H1 (cell line): Measurements from ENCODE around the gene HNRNPH2. TPM values are rescaled to one million over a fixed set of nuclear protein-coding genes. Genes with fewer than 3 reads are reported as not detected.

Source experiments
- polyA plus RNA-seq, 7 experiments: library from polyadenylated mRNA; depleted of rRNA in 3 of 7; stranded (reverse) in 5 of 7; unstranded in 2 of 7; fragments of >200 nt in 5 of 7; fragments of 200-250 nt in 2 of 7; gene quantifications; 1 replicate in 5 of 7; 2 replicates in 1 of 7; 4 replicates in 1 of 7; pipeline versions ENCODE4 v1.2.1 to v1.2.3, GENCODE V29; 2011 to 2013; ENCODE audit warnings: missing spikeins in 2 of 7, mixed read lengths in 2 of 7
- total RNA-seq: library from RNA; stranded (reverse); fragmentation: NEBNext Ultra II Directional; extraction: Animal tissue kit (Norgen Biotek cat#: 25700); gene quantifications from 2 replicates; pipeline ENCODE4 v1.2.1, GENCODE V29; 2021
- TF ChIP-seq, protein P1 (sequence below): IDR thresholded peaks from 2 replicates; pipeline ENCODE4 v1.6.1; 2011; ENCODE audit warnings: low read depth, mild to moderate bottlenecking, low read length; ENCODE audit not compliant: insufficient read depth

HNRNPH2 gene
- total and polyA plus RNA-seq, 2 of the 8 experiments (the other 6 are each of a cell fraction or from before 2014, with no cell fraction given): 27.7 to 66.7 TPM

DNA sequence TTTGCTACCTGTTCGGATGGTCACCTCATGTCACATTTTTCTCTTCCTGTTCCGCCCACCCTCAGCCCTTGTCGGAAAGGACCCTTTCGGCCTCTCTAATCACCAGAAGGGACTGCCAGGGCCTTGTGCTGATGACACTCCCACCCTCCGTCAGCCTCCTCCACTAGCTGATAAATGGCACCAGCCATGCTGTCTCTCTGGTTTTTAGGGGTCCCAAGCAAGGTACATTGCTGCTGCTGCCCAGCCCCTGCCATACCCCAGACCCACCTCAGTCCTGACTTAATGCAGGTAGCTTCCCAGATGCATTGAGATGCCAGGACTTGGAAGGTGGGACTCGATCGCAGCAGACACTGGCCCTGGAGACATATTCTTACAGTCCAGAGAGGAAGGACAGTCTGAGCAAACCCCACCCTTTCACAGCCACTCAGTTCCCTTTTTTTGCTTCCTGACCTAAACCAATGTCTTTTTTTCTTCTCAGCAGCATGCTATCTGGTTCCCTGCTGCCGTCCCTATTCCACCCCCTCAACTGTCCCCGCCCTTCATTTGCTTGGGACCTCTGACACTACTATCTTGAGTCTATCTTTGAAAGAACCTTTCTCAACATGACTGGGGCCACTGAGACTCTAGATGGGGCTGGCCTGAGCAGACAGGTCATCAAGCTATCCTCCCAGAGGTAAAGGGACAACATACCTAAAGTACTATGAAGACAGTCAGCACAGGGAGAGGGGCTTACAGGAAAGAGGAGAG is 22.1 kb upstream of the HNRNPH2 start, which contains the start of gene BTK (continued):
- TF ChIP-seq, protein P1, sequence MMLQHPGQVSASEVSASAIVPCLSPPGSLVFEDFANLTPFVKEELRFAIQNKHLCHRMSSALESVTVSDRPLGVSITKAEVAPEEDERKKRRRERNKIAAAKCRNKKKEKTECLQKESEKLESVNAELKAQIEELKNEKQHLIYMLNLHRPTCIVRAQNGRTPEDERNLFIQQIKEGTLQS: no peak
